A673 (cell line): ENCODE measurements around the gene WNK2. TPM values are rescaled to one million over a fixed set of nuclear protein-coding genes. Genes with fewer than 3 reads are reported as not detected.

Experiments
- BruUV-seq: library from RNA; stranded (reverse); fragments of 400-500 nt; replicated peaks from 2 replicates; lab custom pipeline; 2021; lab: Mats Ljungman, UMichigan
- CTCF ChIA-PET: fragments of 300-600 bp; sonication (Branson Sonifier 250); formaldehyde crosslinking; loops from one replicate; lab custom pipeline; 2022; ENCODE audit warnings: antibody characterized with exemption; lab: Charles Lee
- POLR2A ChIA-PET: fragments of 300-600 bp; sonication (Branson Sonifier 250); formaldehyde crosslinking; loops from one replicate; lab custom pipeline; 2022; ENCODE audit warnings: antibody characterized with exemption; ENCODE audit not compliant: low non-redundant PET; lab: Charles Lee
- DNase-seq: peaks from one replicate; pipeline ENCODE4 v3.0.0-alpha.2; 2015; ENCODE audit warnings: low spot score
- H3K27ac ChIP-seq: fragments of 200-600 bp; sonication (generic); 2 replicates; pipeline ENCODE4 v1.5.1; 2016; ENCODE audit warnings: mixed run types, low read depth, mild to moderate bottlenecking, mixed read lengths, antibody characterized with exemption, low read length; ENCODE audit not compliant: poor library complexity, severe bottlenecking
- H3K27me3 ChIP-seq: fragments of 200-600 bp; sonication (generic); replicated peaks from 2 replicates; pipeline ENCODE4 v1.6.1; 2017; ENCODE audit warnings: mixed run types, low read depth, mild to moderate bottlenecking, mixed read lengths, antibody characterized with exemption, low read length; ENCODE audit not compliant: insufficient read depth, poor library complexity
- H3K36me3 ChIP-seq: fragments of 200-600 bp; sonication (generic); 2 replicates; pipeline ENCODE4 v1.6.1; 2016; ENCODE audit warnings: mixed run types, mild to moderate bottlenecking, mixed read lengths, antibody characterized with exemption, low read length; ENCODE audit not compliant: insufficient read depth, poor library complexity, severe bottlenecking
- H3K4me1 ChIP-seq: fragments of 200-600 bp; sonication (generic); 2 replicates; pipeline ENCODE4 v1.6.1; 2017; ENCODE audit warnings: mixed run types, mild to moderate bottlenecking, mixed read lengths, antibody characterized with exemption, low read length; ENCODE audit not compliant: insufficient read depth, poor library complexity, severe bottlenecking
- H3K4me3 ChIP-seq: fragments of 200-600 bp; sonication (generic); 2 replicates; pipeline ENCODE4 v1.5.1; 2016; ENCODE audit warnings: low read depth, mixed run types, mild to moderate bottlenecking, mixed read lengths, low read length; ENCODE audit not compliant: poor library complexity, severe bottlenecking
- H3K9me3 ChIP-seq: fragments of 200-600 bp; sonication (generic); 2 replicates; pipeline ENCODE4 v1.6.1; 2016; ENCODE audit warnings: mixed run types, low read depth, mild to moderate bottlenecking, mixed read lengths, antibody characterized with exemption, low read length; ENCODE audit not compliant: poor library complexity, severe bottlenecking
- EZH2 ChIP-seq: fragments of 200-600 bp; sonication (generic); IDR thresholded peaks from 2 replicates; pipeline ENCODE4 v1.6.1; 2017; ENCODE audit warnings: borderline replicate concordance, low read depth, mild to moderate bottlenecking, mixed read lengths, antibody characterized with exemption, low read length; ENCODE audit not compliant: poor library complexity, severe bottlenecking
- intact Hi-C: fragments of 100-400 bp; cut with micrococcal nuclease; formaldehyde crosslinking; loops from one replicate; pipeline ENCODE4 v1.10.0; 2022; ENCODE audit not compliant: unreplicated experiment
- total RNA-seq: library from RNA; stranded (reverse); gene quantifications from 2 replicates; pipeline ENCODE4 v1.2.3, GENCODE V29; 2021
- TF ChIP-seq, protein P1 (sequence below): fragments of 300-800, 200-600 bp; sonication (generic); conservative IDR thresholded peaks from 2 replicates; pipeline ENCODE4 v1.5.1; 2017; ENCODE audit warnings: low read depth, mild to moderate bottlenecking, antibody characterized with exemption, low read length, moderate library complexity, mixed read lengths

The WNK2 gene
- total RNA-seq, 1 experiment from 2014 or later, result 9.6 TPM

GRCh38 chr9:93265972-93266371, 82.0 kb downstream of the WNK2 start:
- Histone ChIP-seq H3K27me3 (no peaks in the 10 kb centered on the region), H3K27ac (no peak overlapping the region), H3K4me3 (no peak overlapping the region), H3K9me3 (no peaks in the 10 kb centered on the region), H3K4me1 (no peaks in the 10 kb centered on the region), H3K36me3 (no peaks in the 10 kb centered on the region)
- no TSS peak for BruUV-seq
- intact Hi-C loops, result no loop called here
- DNase-seq, result no peak
- no peak for TF ChIP-seq EZH2
- TF ChIP-seq, protein P1, sequence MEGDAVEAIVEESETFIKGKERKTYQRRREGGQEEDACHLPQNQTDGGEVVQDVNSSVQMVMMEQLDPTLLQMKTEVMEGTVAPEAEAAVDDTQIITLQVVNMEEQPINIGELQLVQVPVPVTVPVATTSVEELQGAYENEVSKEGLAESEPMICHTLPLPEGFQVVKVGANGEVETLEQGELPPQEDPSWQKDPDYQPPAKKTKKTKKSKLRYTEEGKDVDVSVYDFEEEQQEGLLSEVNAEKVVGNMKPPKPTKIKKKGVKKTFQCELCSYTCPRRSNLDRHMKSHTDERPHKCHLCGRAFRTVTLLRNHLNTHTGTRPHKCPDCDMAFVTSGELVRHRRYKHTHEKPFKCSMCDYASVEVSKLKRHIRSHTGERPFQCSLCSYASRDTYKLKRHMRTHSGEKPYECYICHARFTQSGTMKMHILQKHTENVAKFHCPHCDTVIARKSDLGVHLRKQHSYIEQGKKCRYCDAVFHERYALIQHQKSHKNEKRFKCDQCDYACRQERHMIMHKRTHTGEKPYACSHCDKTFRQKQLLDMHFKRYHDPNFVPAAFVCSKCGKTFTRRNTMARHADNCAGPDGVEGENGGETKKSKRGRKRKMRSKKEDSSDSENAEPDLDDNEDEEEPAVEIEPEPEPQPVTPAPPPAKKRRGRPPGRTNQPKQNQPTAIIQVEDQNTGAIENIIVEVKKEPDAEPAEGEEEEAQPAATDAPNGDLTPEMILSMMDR, result no peak
- ChIA-PET POLR2A (no interaction called here), CTCF (no interaction called here)

DNA sequence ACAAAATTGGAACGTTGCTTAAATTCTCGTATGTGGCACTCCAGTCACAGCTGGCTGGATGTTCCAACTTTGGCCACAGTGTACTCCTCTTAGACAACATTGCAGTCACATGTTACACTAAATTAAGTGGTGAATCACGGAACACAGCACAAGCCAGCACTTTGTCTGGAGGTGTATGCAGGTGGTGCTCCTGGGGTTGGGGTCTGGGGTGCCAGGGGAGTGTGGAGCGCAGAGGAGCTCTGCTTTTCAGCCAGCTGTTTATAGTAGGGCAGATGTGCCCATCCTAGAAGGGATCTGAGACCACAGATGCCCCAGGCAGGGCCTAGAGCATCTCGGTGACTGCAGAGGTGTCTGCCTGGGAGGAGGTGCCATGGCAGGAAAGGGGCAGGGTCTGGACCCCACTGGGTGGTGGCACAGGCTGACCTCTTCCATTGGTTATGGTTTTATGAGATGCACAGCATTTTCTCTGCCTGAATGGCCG, 82.6 kb downstream of the WNK2 start:
- no peak for DNase-seq
- no peaks in the 10 kb centered on the region for H3K27me3 ChIP-seq
- no peaks in the 10 kb centered on the region for H3K9me3 ChIP-seq
- TF ChIP-seq, protein P1, result no peak
- no peak for TF ChIP-seq EZH2
- POLR2A ChIA-PET, result no interaction called here
- intact Hi-C loops, result no loop called here
- no TSS peak for BruUV-seq
- no peaks in the 10 kb centered on the region for H3K36me3 ChIP-seq
- H3K4me1 ChIP-seq, result no peaks in the 10 kb centered on the region
- no peak overlapping the region for H3K27ac ChIP-seq
- CTCF ChIA-PET, result no interaction called here
- H3K4me3 ChIP-seq, result no peak overlapping the region

DNA sequence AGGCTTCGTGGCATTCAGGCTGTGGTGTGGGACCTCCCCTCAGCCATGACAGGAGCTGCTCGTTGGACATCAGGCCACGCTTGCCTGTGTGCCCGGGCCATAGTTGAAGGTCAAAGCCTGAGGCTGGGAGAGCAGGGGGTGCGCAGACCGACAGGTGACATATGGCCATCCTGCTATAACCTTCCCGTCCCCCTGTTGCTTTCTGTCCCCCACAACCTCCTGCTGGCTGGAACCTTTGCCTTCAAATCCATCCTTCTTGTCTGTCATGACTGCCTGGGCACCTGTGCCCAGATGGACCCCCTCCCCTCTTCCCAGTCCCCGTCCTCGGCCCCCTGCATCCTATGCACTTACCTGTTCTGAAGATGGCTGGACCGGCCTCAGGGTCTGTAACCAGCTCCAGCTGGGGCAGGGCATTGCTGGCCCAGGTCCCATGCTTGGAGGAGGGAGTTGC, 83.2 kb downstream of the WNK2 start:
- CTCF ChIA-PET, result no interaction called here
- no peak for TF ChIP-seq EZH2
- TF ChIP-seq, protein P1, result no peak
- BruUV-seq, result no TSS peak
- intact Hi-C loops, result no loop called here
- no peak overlapping the region for H3K4me3 ChIP-seq
- POLR2A ChIA-PET, result no interaction called here
- no peaks in the 10 kb centered on the region for H3K27me3 ChIP-seq
- H3K36me3 ChIP-seq, result no peaks in the 10 kb centered on the region
- H3K27ac ChIP-seq, result no peak overlapping the region
- no peaks in the 10 kb centered on the region for H3K9me3 ChIP-seq
- no peaks in the 10 kb centered on the region for H3K4me1 ChIP-seq
- DNase-seq, result no peak
